B cell (primary cell): ENCODE results near the gene C1QTNF6. TPM values are rescaled to one million over a fixed set of nuclear protein-coding genes. Genes with fewer than 3 reads are reported as not detected.

Source experiments
- ATAC-seq: fragments of 200-7000 bp; cut with Tn5 transposase; one replicate; pipeline ENCODE4 v1.10.0; 2021; ENCODE audit warnings: low read depth, mild to moderate bottlenecking, moderate number of reproducible peaks, moderate library complexity
- CTCF ChIA-PET: fragments of 350-600 bp; sonication (Branson Sonifier 250); formaldehyde crosslinking; loops from one replicate; lab custom pipeline; 2021; ENCODE audit warnings: antibody characterized with exemption, inconsistent platforms; lab: Charles Lee
- POLR2A ChIA-PET: fragments of 350-600 bp; sonication (Branson Sonifier 250); formaldehyde crosslinking; loops from one replicate; lab custom pipeline; 2021; ENCODE audit warnings: antibody characterized with exemption; lab: Charles Lee
- DNase-seq: peaks from one replicate; pipeline ENCODE4 v3.0.0; 2013
- H2AFZ ChIP-seq: 2 replicates; pipeline ENCODE4 v1.6.1; 2012; ENCODE audit warnings: mild to moderate bottlenecking, low read depth, low read length; ENCODE audit not compliant: insufficient read depth, poor library complexity, severe bottlenecking
- H3K27ac ChIP-seq, 2 donors: 1 replicate in 1 of 2; 2 replicates in 1 of 2; pipeline ENCODE4 v1.5.1; 2012 to 2013; ENCODE audit warnings: low read length in 2 of 2, mild to moderate bottlenecking in 2 of 2, moderate library complexity in 1 of 2
- H3K27me3 ChIP-seq, 4 experiments: fragments of 200-600 bp in 1 of 4; sonication (generic) in 1 of 4; replicated peaks in 1 of 4; 1 replicate in 2 of 4; 2 replicates in 2 of 4; pipeline versions ENCODE4 v1.6.1 to v1.7.0; 2013 to 2016; ENCODE audit warnings: low read length in 3 of 4, mild to moderate bottlenecking in 2 of 4, mixed read lengths in 1 of 4, moderate library complexity in 1 of 4; ENCODE audit not compliant: insufficient read depth in 4 of 4, control insufficient read depth in 3 of 4; ENCODE audit errors: control extremely low read depth in 1 of 4
- H3K36me3 ChIP-seq, 2 experiments: replicated peaks in 1 of 2; 1 replicate in 1 of 2; 2 replicates in 1 of 2; pipeline versions ENCODE4 v1.6.1 to v1.7.1; 2013; ENCODE audit warnings: low read length in 1 of 2; ENCODE audit not compliant: insufficient read depth in 2 of 2, control insufficient read depth in 1 of 2; ENCODE audit errors: control extremely low read depth in 1 of 2, extremely low read depth in 1 of 2
- H3K4me1 ChIP-seq, 2 donors: fragments of 200-600 bp in 1 of 2; sonication (generic) in 1 of 2; 1 replicate in 1 of 2; 2 replicates in 1 of 2; pipeline versions ENCODE4 v1.5.1 to v1.6.1; 2013 to 2017; ENCODE audit warnings: low read length in 2 of 2; ENCODE audit not compliant: control insufficient read depth in 2 of 2, insufficient read depth in 2 of 2
- H3K4me2 ChIP-seq: replicated peaks from 2 replicates; pipeline ENCODE3; 2012; ENCODE audit warnings: mild to moderate bottlenecking, low read depth, low read length; ENCODE audit not compliant: poor library complexity, severe bottlenecking
- H3K4me3 ChIP-seq, 5 experiments: fragments of 200-600 bp in 1 of 5; sonication (generic) in 1 of 5; 1 replicate in 3 of 5; 2 replicates in 2 of 5; pipeline versions ENCODE4 v1.5.1 to v1.7.0; 2011 to 2016; ENCODE audit warnings: low read length in 4 of 5, mild to moderate bottlenecking in 4 of 5, low read depth in 2 of 5, control low read depth in 1 of 5, moderate library complexity in 1 of 5; ENCODE audit not compliant: insufficient read depth in 1 of 5; ENCODE audit errors: control extremely low read depth in 1 of 5, extremely low read depth in 1 of 5
- H3K79me2 ChIP-seq: fragments of 200-600 bp; sonication (generic); one replicate; pipeline ENCODE4 v1.6.0; 2016; ENCODE audit warnings: low read length; ENCODE audit not compliant: control insufficient read depth, insufficient read depth
- H3K9ac ChIP-seq: fragments of 200-600 bp; sonication (generic); 2 replicates; pipeline ENCODE4 v1.6.1; 2017; ENCODE audit warnings: mild to moderate bottlenecking, low read length, moderate library complexity
- H3K9me3 ChIP-seq, 3 donors: one replicate each; pipeline versions ENCODE4 v1.6.1 to v1.7.1; 2013; ENCODE audit warnings: low read length in 2 of 3; ENCODE audit not compliant: control insufficient read depth in 2 of 3, insufficient read depth in 1 of 3; ENCODE audit errors: control extremely low read depth in 1 of 3
- H4K20me1 ChIP-seq: 2 replicates; pipeline ENCODE4 v1.6.0; 2012; ENCODE audit warnings: mild to moderate bottlenecking, low read length; ENCODE audit not compliant: insufficient read depth, control insufficient read depth, poor library complexity, severe bottlenecking
- H3K27ac Mint-ChIP-seq: one replicate; pipeline ENCODE4 v1.8.0; 2021; ENCODE audit warnings: mixed read lengths
- H3K27me3 Mint-ChIP-seq: one replicate; pipeline ENCODE4 v1.8.0; 2021; ENCODE audit warnings: mixed read lengths
- H3K4me1 Mint-ChIP-seq: one replicate; pipeline ENCODE4 v1.8.0; 2021; ENCODE audit warnings: mixed read lengths
- H3K4me3 Mint-ChIP-seq: one replicate; pipeline ENCODE4 v1.8.0; 2021; ENCODE audit warnings: mixed read lengths
- H3K9me3 Mint-ChIP-seq: one replicate; pipeline ENCODE4 v1.8.0; 2022; ENCODE audit warnings: mixed read lengths; ENCODE audit not compliant: insufficient read depth
- CTCF ChIP-seq: fragments of 200-600 bp; IDR thresholded peaks from one replicate; pipeline ENCODE4 v1.8.0; 2022; ENCODE audit warnings: antibody characterized with exemption, mild to moderate bottlenecking
- EZH2 ChIP-seq: IDR thresholded peaks from 2 replicates; pipeline ENCODE4 v1.6.1; 2012; ENCODE audit warnings: borderline replicate concordance, low read depth, mild to moderate bottlenecking, moderate library complexity, low read length; ENCODE audit not compliant: insufficient read depth, poor library complexity, severe bottlenecking
- WGBS: methylation state at CpG from one replicate; pipeline ENCODE4 v1.1.5; 2013; ENCODE audit warnings: missing lambda C conversion rate; ENCODE audit not compliant: insufficient coverage; 5-methylcytosine and 5-hydroxymethylcytosine counted together
- intact Hi-C: fragments of 100-400 bp; cut with micrococcal nuclease; formaldehyde crosslinking; loops from one replicate; pipeline ENCODE4 v1.10.0; 2022
- polyA plus RNA-seq: library from polyadenylated mRNA; depleted of rRNA; stranded (reverse); fragments of >200 nt; gene quantifications from 2 replicates; pipeline ENCODE4 v1.2.3, GENCODE V29; 2012
- total RNA-seq, 2 donors: library from RNA; stranded (reverse); fragments of 120-200 nt in 1 of 2; gene quantifications; 1 replicate in 1 of 2; 2 replicates in 1 of 2; pipeline versions ENCODE4 v1.2.3 to v1.2.4, GENCODE V29; 2013 to 2022

C1QTNF6 gene
- total and polyA plus RNA-seq, 2 donors (not counting 1 experiment from before 2014, with no cell fraction given): 18.5 to 33.9 TPM

GRCh38 chr22:37178350-37179125 is 9.5 kb downstream of the C1QTNF6 start:
- H4K20me1 ChIP-seq: no peaks in the 10 kb centered on the region
- Mint-ChIP-seq H3K4me3 (no peak overlapping the region), H3K27ac (no peak overlapping the region), H3K9me3 (no peaks in the 10 kb centered on the region), H3K27me3 (peaks cover 30% of the 10 kb centered on the region), H3K4me1 (peaks cover 13% of the 10 kb centered on the region)
- ChIA-PET CTCF (interaction anchor here (1.1 kb wide), 1 partner anchor 82 kb away, joined by 3 read pairs; no protein-coding TSS in a partner anchor), POLR2A (no interaction called here)
- intact Hi-C loops: no loop called here
- ATAC-seq: no peak
- WGBS: 86% methylated on average over 17 of the region's 17 CpGs
- H2AFZ ChIP-seq: no peak overlapping the region
- TF ChIP-seq CTCF (no peak), EZH2 (no peak)
- peaks cover 11 to 15% of the 10 kb centered on the region in 2 donors for H3K4me1 ChIP-seq
- H3K36me3 ChIP-seq: no peaks in the 10 kb centered on the region
- no peak overlapping the region for H3K4me2 ChIP-seq
- no peak overlapping the region for H3K27ac ChIP-seq
- H3K27me3 ChIP-seq: peaks cover 0 to 18% (median 0%) of the 10 kb centered on the region in 4 experiments
- H3K4me3 ChIP-seq: no peak overlapping the region
- H3K9ac ChIP-seq: no peak overlapping the region
- DNase-seq: no peak
- no peaks in the 10 kb centered on the region for H3K79me2 ChIP-seq
- H3K9me3 ChIP-seq: peaks cover 0 to 5% (median 0%) of the 10 kb centered on the region in 3 donors

GRCh38 chr22:37177755-37178154 is 10.3 kb downstream of the C1QTNF6 start:
- Mint-ChIP-seq H3K4me1 (peaks cover 13% of the 10 kb centered on the region), H3K9me3 (no peaks in the 10 kb centered on the region), H3K27ac (no peak overlapping the region), H3K27me3 (peaks cover 30% of the 10 kb centered on the region), H3K4me3 (no peak overlapping the region)
- intact Hi-C loops: no loop called here
- Histone ChIP-seq H2AFZ (no peak overlapping the region), H3K4me2 (no peak overlapping the region), H4K20me1 (no peaks in the 10 kb centered on the region), H3K36me3 (no peaks in the 10 kb centered on the region), H3K4me3 (no peak overlapping the region), H3K27me3 (peaks cover 0 to 19% (median 0%) of the 10 kb centered on the region in 4 experiments), H3K9me3 (peaks cover 0 to 5% (median 0%) of the 10 kb centered on the region in 3 donors), H3K79me2 (no peaks in the 10 kb centered on the region), H3K27ac (no peak overlapping the region), H3K4me1 (peaks cover 11 to 15% of the 10 kb centered on the region in 2 donors), H3K9ac (no peak overlapping the region)
- ChIA-PET POLR2A (no interaction called here), CTCF (no interaction called here)
- DNase-seq: no peak
- WGBS: 91% methylated on average over 3 of the region's 3 CpGs
- no peak for ATAC-seq
- TF ChIP-seq EZH2 (no peak), CTCF (no peak)
